ENCODE results near the gene VPS29. TPM values are rescaled to one million over a fixed set of nuclear protein-coding genes. Genes with fewer than 3 reads are reported as not detected.
"Not testable (repeated sequence)": the region's sequence is repeated elsewhere in the genome, so short reads cannot be mapped to it uniquely, and the experiment has no call there.

VPS29 gene
- total RNA-seq, 2 experiments from 2014 or later, result 62.5 to 64.9 TPM

DNA sequence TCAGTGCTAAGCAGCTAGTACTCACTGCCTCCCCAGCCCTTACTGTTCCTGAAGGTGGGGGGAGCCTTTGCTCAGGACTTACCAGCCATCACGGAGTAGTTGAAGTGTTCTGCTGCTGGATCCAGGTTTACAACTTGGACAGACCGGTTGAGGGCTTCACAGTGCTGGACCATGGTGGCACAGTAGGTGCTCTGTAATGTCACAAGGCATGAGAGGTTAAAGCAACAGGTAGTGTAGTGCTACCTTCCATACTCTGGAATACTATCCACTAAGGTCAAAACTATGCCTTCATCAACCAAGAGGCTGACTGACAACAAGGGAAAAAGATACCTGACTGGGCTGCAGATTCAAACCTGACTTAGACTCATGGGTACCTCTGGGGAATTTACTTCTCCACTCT is 36.9 kb downstream of the VPS29 start:
- H3K27me3 Mint-ChIP-seq, result no peaks in the 10 kb centered on the region
- no peaks in the 10 kb centered on the region for H3K9me3 Mint-ChIP-seq
- H3K36me3 ChIP-seq (ENCODE audit: insufficient read depth, low read length), result peaks cover 27% of the 10 kb centered on the region
- H3K9me3 ChIP-seq (ENCODE audit: control insufficient read depth in 1 of 2, insufficient read depth in 1 of 2, low read length in 2 of 2), result no peaks in the 10 kb centered on the region
- intact Hi-C loops (cut with DNase I, micrococcal nuclease), result no loop called here
- H3K36me3 Mint-ChIP-seq (ENCODE audit: low read depth), result peaks cover 45% of the 10 kb centered on the region
- H3K27me3 ChIP-seq (ENCODE audit: control insufficient read depth in 1 of 2, insufficient read depth in 2 of 2, low read length in 2 of 2), result no peaks in the 10 kb centered on the region
- ChIA-PET CTCF (interaction anchor here (5.4 to 7.4 kb wide), 2 partner anchors 14 to 136 kb away, joined by 49 to 98 read pairs; partner anchors contain the start of gene ARPC3), POLR2A (interaction anchor here (2.1 kb wide), 1 partner anchor 15 kb away, joined by 5 read pairs; the partner anchor contains the start of gene ARPC3)
- H3K27ac ChIP-seq (ENCODE audit: low read depth in 1 of 2, low read length in 2 of 2), result no peak overlapping the region
- no peak overlapping the region for H3K4me3 Mint-ChIP-seq
- H3K4me3 ChIP-seq (ENCODE audit: low read length), result no peak overlapping the region
- no peak overlapping the region for H3K27ac Mint-ChIP-seq
- TF ChIP-seq, protein P1, sequence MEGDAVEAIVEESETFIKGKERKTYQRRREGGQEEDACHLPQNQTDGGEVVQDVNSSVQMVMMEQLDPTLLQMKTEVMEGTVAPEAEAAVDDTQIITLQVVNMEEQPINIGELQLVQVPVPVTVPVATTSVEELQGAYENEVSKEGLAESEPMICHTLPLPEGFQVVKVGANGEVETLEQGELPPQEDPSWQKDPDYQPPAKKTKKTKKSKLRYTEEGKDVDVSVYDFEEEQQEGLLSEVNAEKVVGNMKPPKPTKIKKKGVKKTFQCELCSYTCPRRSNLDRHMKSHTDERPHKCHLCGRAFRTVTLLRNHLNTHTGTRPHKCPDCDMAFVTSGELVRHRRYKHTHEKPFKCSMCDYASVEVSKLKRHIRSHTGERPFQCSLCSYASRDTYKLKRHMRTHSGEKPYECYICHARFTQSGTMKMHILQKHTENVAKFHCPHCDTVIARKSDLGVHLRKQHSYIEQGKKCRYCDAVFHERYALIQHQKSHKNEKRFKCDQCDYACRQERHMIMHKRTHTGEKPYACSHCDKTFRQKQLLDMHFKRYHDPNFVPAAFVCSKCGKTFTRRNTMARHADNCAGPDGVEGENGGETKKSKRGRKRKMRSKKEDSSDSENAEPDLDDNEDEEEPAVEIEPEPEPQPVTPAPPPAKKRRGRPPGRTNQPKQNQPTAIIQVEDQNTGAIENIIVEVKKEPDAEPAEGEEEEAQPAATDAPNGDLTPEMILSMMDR (IDR thresholded peaks at IDR 0.05), result no peak
- peaks cover 37% of the 10 kb centered on the region for H3K4me1 Mint-ChIP-seq (ENCODE audit: low read depth)
- peaks cover 28% of the 10 kb centered on the region for H3K4me1 ChIP-seq (ENCODE audit: insufficient read depth, low read length)
- DNase-seq (no peak), ATAC-seq (ENCODE audit: poor library complexity) (no peak)

- peaks cover 46% of the 10 kb centered on the region for H3K36me3 ChIP-seq (ENCODE audit: insufficient read depth, low read length)
- intact Hi-C loops (cut with DNase I, micrococcal nuclease); H3K9me3 Mint-ChIP-seq; DNase-seq; H3K9me3 ChIP-seq (ENCODE audit: control insufficient read depth in 1 of 2, insufficient read depth in 1 of 2, low read length in 2 of 2); H3K4me1 ChIP-seq (ENCODE audit: insufficient read depth, low read length); H3K27ac ChIP-seq (ENCODE audit: low read depth in 1 of 2, low read length in 2 of 2); H3K27ac Mint-ChIP-seq; ATAC-seq (ENCODE audit: poor library complexity); H3K4me3 ChIP-seq (ENCODE audit: low read length); H3K4me3 Mint-ChIP-seq; H3K27me3 Mint-ChIP-seq; H3K27me3 ChIP-seq (ENCODE audit: control insufficient read depth in 1 of 2, insufficient read depth in 2 of 2, low read length in 2 of 2); POLR2A ChIA-PET: not testable (repeated sequence)
- Mint-ChIP-seq H3K36me3 (ENCODE audit: low read depth) (peaks cover 61% of the 10 kb centered on the region), H3K4me1 (ENCODE audit: low read depth) (peaks cover 14% of the 10 kb centered on the region)
- CTCF ChIA-PET, result interaction anchor here (2.4 kb wide), 1 partner anchor 11 kb away, joined by 7 read pairs; the partner anchor contains the start of gene ARPC3
Observed at GRCh38 chr12:110461189-110461588, 40.7 kb downstream of the VPS29 start.

DNA sequence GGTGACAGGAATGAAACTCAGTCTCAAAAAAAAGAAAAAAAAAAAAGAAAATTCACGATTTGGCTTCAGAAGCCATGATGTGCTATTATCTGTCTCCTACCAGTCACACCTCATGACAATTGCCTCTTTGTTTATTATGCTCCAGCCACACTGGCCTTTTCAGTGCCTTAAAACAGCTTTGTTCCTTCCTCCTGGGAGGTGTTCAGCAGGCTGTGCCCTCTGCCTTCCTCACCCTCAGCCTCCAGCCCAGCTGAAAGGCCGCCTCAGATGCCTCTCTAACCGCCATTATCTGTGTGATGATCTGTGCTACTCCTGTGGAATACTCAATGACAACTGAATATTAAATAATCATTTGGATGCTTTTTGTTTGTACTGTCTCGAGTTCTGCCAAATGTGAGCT is 43.2 kb downstream of the VPS29 start:
- Histone ChIP-seq H3K27me3 (ENCODE audit: control insufficient read depth in 1 of 2, insufficient read depth in 2 of 2, low read length in 2 of 2) (no peaks in the 10 kb centered on the region), H3K27ac (ENCODE audit: low read depth in 1 of 2, low read length in 2 of 2) (no peak overlapping the region), H3K4me1 (ENCODE audit: insufficient read depth, low read length) (no peaks in the 10 kb centered on the region), H3K4me3 (ENCODE audit: low read length) (no peak overlapping the region), H3K9me3 (ENCODE audit: control insufficient read depth in 1 of 2, insufficient read depth in 1 of 2, low read length in 2 of 2) (no peaks in the 10 kb centered on the region), H3K36me3 (ENCODE audit: insufficient read depth, low read length) (peaks cover 44% of the 10 kb centered on the region)
- intact Hi-C loops (cut with DNase I, micrococcal nuclease), result no loop called here
- Mint-ChIP-seq H3K4me1 (ENCODE audit: low read depth) (peaks cover 8% of the 10 kb centered on the region), H3K27me3 (no peaks in the 10 kb centered on the region), H3K27ac (no peak overlapping the region), H3K9me3 (no peaks in the 10 kb centered on the region), H3K4me3 (no peak overlapping the region), H3K36me3 (ENCODE audit: low read depth) (peaks cover 60% of the 10 kb centered on the region)
- ChIA-PET POLR2A (interaction anchor here (1.4 to 2.1 kb wide), 2 partner anchors 9 to 10 kb away, joined by 5 to 9 read pairs; partner anchors contain the start of genes ARPC3, FAM216A and GPN3), CTCF (interaction anchor here (0.7 to 3.5 kb wide), 3 partner anchors 9 to 1030 kb away, joined by 3 to 13 read pairs (median 12); partner anchors contain the start of genes ARPC3, FAM216A and GPN3)
- ATAC-seq (ENCODE audit: poor library complexity) (no peak), DNase-seq (no peak)
- TF ChIP-seq, protein P1 (IDR thresholded peaks at IDR 0.05), result no peak
